Lung (tissue), 12 donors: ENCODE data around the gene DENND1A. TPM values are rescaled to one million over a fixed set of nuclear protein-coding genes. Genes with fewer than 3 reads are reported as not detected.

Experiments
- ATAC-seq: fragments of 200-7000 bp; cut with Tn5 transposase; one replicate; pipeline ENCODE4 v1.9.1; 2020; ENCODE audit warnings: moderate number of reproducible peaks; ENCODE audit not compliant: insufficient read depth, low FRiP score
- DNase-seq, 3 donors: peaks; one replicate each; pipeline ENCODE4 v3.0.0-alpha.2; 2013 to 2017
- H3K27ac ChIP-seq, 2 donors: one replicate each; pipeline ENCODE4 v1.5.1; 2013; ENCODE audit warnings: mild to moderate bottlenecking in 2 of 2, moderate library complexity in 2 of 2, control low read depth in 1 of 2, inconsistent platforms in 1 of 2, low read depth in 1 of 2, low read length in 1 of 2
- H3K27me3 ChIP-seq, 3 donors: one replicate each; pipeline ENCODE4 v1.5.1; 2013; ENCODE audit warnings: low read length in 2 of 3; ENCODE audit not compliant: control insufficient read depth in 3 of 3, insufficient read depth in 3 of 3
- H3K36me3 ChIP-seq, 4 donors: one replicate each; pipeline ENCODE4 v1.5.1; 2013; ENCODE audit warnings: low read length in 4 of 4, mild to moderate bottlenecking in 1 of 4, moderate library complexity in 1 of 4; ENCODE audit not compliant: control insufficient read depth in 4 of 4, insufficient read depth in 4 of 4
- H3K4me1 ChIP-seq, 5 donors: one replicate each; pipeline ENCODE4 v1.5.1; 2013; ENCODE audit warnings: low read length in 5 of 5, mild to moderate bottlenecking in 2 of 5, moderate library complexity in 1 of 5; ENCODE audit not compliant: control insufficient read depth in 5 of 5, insufficient read depth in 5 of 5
- H3K4me3 ChIP-seq: one replicate; pipeline ENCODE4 v1.5.1; 2013; ENCODE audit warnings: mild to moderate bottlenecking, control low read depth, moderate library complexity
- H3K9ac ChIP-seq, 2 donors: one replicate each; pipeline ENCODE4 v1.5.1; 2013; ENCODE audit warnings: low read length in 2 of 2, control low read depth in 1 of 2; ENCODE audit not compliant: insufficient read depth in 1 of 2
- H3K9me3 ChIP-seq, 4 donors: one replicate each; pipeline ENCODE4 v1.5.1; 2013; ENCODE audit warnings: low read length in 3 of 4, mild to moderate bottlenecking in 1 of 4, moderate library complexity in 1 of 4; ENCODE audit not compliant: control insufficient read depth in 4 of 4, insufficient read depth in 3 of 4
- WGBS, 2 donors: extraction: QIAGEN DNeasy Blood & Tissue Kit; methylation state at CpG; one replicate each; pipeline ENCODE4 v1.1.7; 2013; 5-methylcytosine and 5-hydroxymethylcytosine counted together
- polyA plus RNA-seq, 2 donors: library from polyadenylated mRNA; stranded (reverse); fragments of 200-250 nt; gene quantifications; one replicate each; pipeline ENCODE4 v1.2.1, GENCODE V29; 2013
- total RNA-seq, 2 donors: library from RNA; depleted of rRNA in 1 of 2; stranded (reverse); fragments of >200 nt in 1 of 2; gene quantifications; one replicate each; pipeline ENCODE4 v1.2.1, GENCODE V29; 2014 to 2021
- TF ChIP-seq, protein P1 (sequence below): IDR thresholded peaks from 2 replicates; pipeline ENCODE4 v1.5.1; 2012; ENCODE audit warnings: mild to moderate bottlenecking; ENCODE audit errors: control extremely low read depth, extremely low read depth
- donor health status: control.
- donor health status: control.
- donor health status: Bipolar disorder and iron deficiency.
- donor health status: healthy.
- donor health status: DM: yes; HTN: yes; CAD: no.

Gene DENND1A
- total and polyA plus RNA-seq, 4 donors = 5.7 to 29.8 (median 14.5) TPM

- TF ChIP-seq, protein P1, sequence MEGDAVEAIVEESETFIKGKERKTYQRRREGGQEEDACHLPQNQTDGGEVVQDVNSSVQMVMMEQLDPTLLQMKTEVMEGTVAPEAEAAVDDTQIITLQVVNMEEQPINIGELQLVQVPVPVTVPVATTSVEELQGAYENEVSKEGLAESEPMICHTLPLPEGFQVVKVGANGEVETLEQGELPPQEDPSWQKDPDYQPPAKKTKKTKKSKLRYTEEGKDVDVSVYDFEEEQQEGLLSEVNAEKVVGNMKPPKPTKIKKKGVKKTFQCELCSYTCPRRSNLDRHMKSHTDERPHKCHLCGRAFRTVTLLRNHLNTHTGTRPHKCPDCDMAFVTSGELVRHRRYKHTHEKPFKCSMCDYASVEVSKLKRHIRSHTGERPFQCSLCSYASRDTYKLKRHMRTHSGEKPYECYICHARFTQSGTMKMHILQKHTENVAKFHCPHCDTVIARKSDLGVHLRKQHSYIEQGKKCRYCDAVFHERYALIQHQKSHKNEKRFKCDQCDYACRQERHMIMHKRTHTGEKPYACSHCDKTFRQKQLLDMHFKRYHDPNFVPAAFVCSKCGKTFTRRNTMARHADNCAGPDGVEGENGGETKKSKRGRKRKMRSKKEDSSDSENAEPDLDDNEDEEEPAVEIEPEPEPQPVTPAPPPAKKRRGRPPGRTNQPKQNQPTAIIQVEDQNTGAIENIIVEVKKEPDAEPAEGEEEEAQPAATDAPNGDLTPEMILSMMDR = no peak
- peaks cover 0 to 22% (median 0%) of the 10 kb centered on the region in 5 donors for H3K4me1 ChIP-seq
- no peak overlapping the region for H3K9ac ChIP-seq
- WGBS, 2 donors = 66 to 84% methylated on average over 3 of the region's 3 CpGs
- DNase-seq (no peak), ATAC-seq (no peak)
- no peaks in the 10 kb centered on the region for H3K9me3 ChIP-seq
- H3K4me3 ChIP-seq = no peak overlapping the region
- no peaks in the 10 kb centered on the region for H3K36me3 ChIP-seq
- H3K27ac ChIP-seq = no peak overlapping the region
- H3K27me3 ChIP-seq = no peaks in the 10 kb centered on the region
Measured at GRCh38 chr9:123772374-123772773, 157.6 kb downstream of the DENND1A start.

DNA sequence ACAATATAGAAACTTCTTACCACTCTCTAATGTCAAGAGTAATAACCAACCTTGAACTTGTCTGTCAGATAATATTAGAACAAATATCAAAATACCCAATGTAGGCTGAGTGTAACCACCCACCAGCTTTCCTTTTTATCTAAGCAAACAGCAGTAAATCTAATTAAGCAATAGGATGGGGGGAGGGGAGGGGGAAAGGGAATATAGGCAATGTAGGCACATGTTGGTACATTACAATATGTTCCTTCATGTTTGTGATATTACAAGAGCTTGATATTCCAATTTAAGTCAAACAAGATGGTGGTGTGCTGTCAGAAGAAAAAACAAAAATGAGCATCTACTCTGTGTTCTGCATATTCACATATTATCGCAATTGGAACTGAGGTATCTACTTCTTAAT, 158.2 kb downstream of the DENND1A start:
- TF ChIP-seq, protein P1 = no peak
- peaks cover 0 to 15% (median 0%) of the 10 kb centered on the region in 5 donors for H3K4me1 ChIP-seq
- H3K36me3 ChIP-seq = no peaks in the 10 kb centered on the region
- H3K9ac ChIP-seq = no peak overlapping the region
- ATAC-seq (no peak), DNase-seq (no peak)
- 94 to 96% methylated on average over 1 of the region's 1 CpG for WGBS, 2 donors
- H3K27ac ChIP-seq = no peak overlapping the region
- H3K27me3 ChIP-seq = no peaks in the 10 kb centered on the region
- H3K9me3 ChIP-seq = no peaks in the 10 kb centered on the region
- H3K4me3 ChIP-seq = no peak overlapping the region

- 83 to 95% methylated on average over 6 of the region's 6 CpGs for WGBS, 2 donors
- no peak overlapping the region for H3K4me3 ChIP-seq
- TF ChIP-seq, protein P1 = no peak
- ATAC-seq (no peak), DNase-seq (no peak)
- H3K27ac ChIP-seq = no peak overlapping the region
- H3K9ac ChIP-seq = no peak overlapping the region
- no peaks in the 10 kb centered on the region for H3K36me3 ChIP-seq
- no peaks in the 10 kb centered on the region for H3K9me3 ChIP-seq
- no peaks in the 10 kb centered on the region for H3K27me3 ChIP-seq
- H3K4me1 ChIP-seq = peaks cover 0 to 9% (median 0%) of the 10 kb centered on the region in 5 donors
Measured at GRCh38 chr9:123769719-123770118, 160.2 kb downstream of the DENND1A start.
